HG02798 (cell line): ENCODE results near the gene SLC40A1.
"Not testable (repeated sequence)": the region's sequence is repeated elsewhere in the genome, so short reads cannot be mapped to it uniquely, and the experiment has no call there.

Experiments
- ATAC-seq: cut with Tn5 transposase; IDR thresholded peaks from one replicate; pipeline ENCODE4 v1.9.1; 2021; ENCODE audit warnings: mild to moderate bottlenecking; ENCODE audit not compliant: unreplicated experiment, poor library complexity

SLC40A1 gene

GRCh38 chr2:189580658-189581353, at the start of gene SLC40A1:
Gene SLC40A1 (minus strand): TSS chr2:189580786. CDS start chr2:189580460, 326 bp downstream.
- peak; percentile 74 for ATAC-seq

GRCh38 chr2:189629531-189630453, 49.2 kb upstream of the SLC40A1 start:
- no peak for ATAC-seq

GRCh38 chr2:189628817-189629530, 48.4 kb upstream of the SLC40A1 start:
- ATAC-seq: no peak

- no peak for ATAC-seq
These were observed 47.2 kb upstream of the SLC40A1 start for GRCh38 chr2:189627789-189628188.

GRCh38 chr2:189625636-189626035, 45.0 kb upstream of the SLC40A1 start:
- ATAC-seq: no peak

- ATAC-seq: no peak
These were observed 44.2 kb upstream of the SLC40A1 start for GRCh38 chr2:189624648-189625355.

- no peak for ATAC-seq
These were observed 42.5 kb upstream of the SLC40A1 start for GRCh38 chr2:189623049-189623448.

- no peak for ATAC-seq
These were observed 41.2 kb upstream of the SLC40A1 start for GRCh38 chr2:189621781-189622180.

- no peak for ATAC-seq
These were observed 37.6 kb upstream of the SLC40A1 start for GRCh38 chr2:189618197-189618596.

GRCh38 chr2:189614585-189614984, 34.0 kb upstream of the SLC40A1 start:
- no peak for ATAC-seq

- ATAC-seq: no peak
These were observed 33.2 kb upstream of the SLC40A1 start for GRCh38 chr2:189613650-189614420.

GRCh38 chr2:189613077-189613636, 32.6 kb upstream of the SLC40A1 start:
- ATAC-seq: no peak

GRCh38 chr2:189610700-189611099, 30.1 kb upstream of the SLC40A1 start:
- no peak for ATAC-seq

GRCh38 chr2:189609853-189610252, 29.3 kb upstream of the SLC40A1 start:
- ATAC-seq: no peak

GRCh38 chr2:189609423-189609816, 28.8 kb upstream of the SLC40A1 start:
- no peak for ATAC-seq

- ATAC-seq: no peak
These were observed 28.3 kb upstream of the SLC40A1 start for GRCh38 chr2:189608795-189609422.

GRCh38 chr2:189608170-189608569, 27.6 kb upstream of the SLC40A1 start:
- ATAC-seq: no peak

- no peak for ATAC-seq
These were observed 21.6 kb upstream of the SLC40A1 start for GRCh38 chr2:189602233-189602632.

GRCh38 chr2:189601652-189602051, 21.1 kb upstream of the SLC40A1 start:
- ATAC-seq: not testable (repeated sequence)
